MG63 (cell line): ENCODE results near the gene AMFR. TPM values are rescaled to one million over a fixed set of nuclear protein-coding genes. Genes with fewer than 3 reads are reported as not detected.

Experiments
- DNase-seq: peaks from one replicate; pipeline ENCODE4 v3.0.0-alpha.2; 2020
- H3K27me3 ChIP-seq: fragments of 250-450 bp; sonication (Bioruptor Pico); 2 replicates; pipeline ENCODE4 v1.5.1; 2020; ENCODE audit warnings: mild to moderate bottlenecking, moderate library complexity
- H3K36me3 ChIP-seq: fragments of 250-450 bp; sonication (Bioruptor Pico); 2 replicates; pipeline ENCODE4 v1.5.1; 2020; ENCODE audit warnings: mild to moderate bottlenecking, moderate library complexity
- H3K4me3 ChIP-seq: fragments of 250-450 bp; sonication (Bioruptor Pico); 2 replicates; pipeline ENCODE4 v1.5.1; 2020; ENCODE audit warnings: mild to moderate bottlenecking, moderate library complexity
- H3K9me3 ChIP-seq: fragments of 250-450 bp; sonication (Bioruptor Pico); 2 replicates; pipeline ENCODE4 v1.5.1; 2020; ENCODE audit warnings: mild to moderate bottlenecking, moderate library complexity
- total RNA-seq: library from RNA; depleted of rRNA; stranded (reverse); fragments of >200 nt; shearing (Covaris generic); gene quantifications from 2 replicates; pipeline ENCODE4 v1.2.3, GENCODE V29; 2014; ENCODE audit warnings: low replicate concordance

AMFR gene
- total RNA-seq, 1 experiment from 2014 or later = 395 TPM

DNA sequence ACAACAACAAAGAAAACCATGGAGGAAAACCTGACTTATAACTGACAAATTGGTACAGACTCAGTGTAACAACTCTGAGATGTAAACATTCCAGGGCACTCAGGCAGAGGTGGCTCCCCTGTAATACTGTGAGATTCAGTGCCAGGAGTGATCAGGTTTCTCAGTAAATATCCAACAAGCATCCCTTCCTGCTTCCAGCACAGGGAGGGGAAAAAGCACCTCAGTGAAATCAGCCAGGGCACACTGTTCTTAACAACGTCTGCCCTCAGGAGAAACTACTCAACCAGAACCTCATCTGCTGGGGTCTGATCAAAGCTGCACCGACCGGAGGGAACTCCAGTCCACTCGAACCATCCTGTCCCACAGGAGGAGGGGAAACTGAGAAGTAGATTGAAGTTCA lies 52.3 kb downstream of the AMFR start:
- peaks cover 79% of the 10 kb centered on the region for H3K36me3 ChIP-seq
- no peaks in the 10 kb centered on the region for H3K9me3 ChIP-seq
- DNase-seq = no peak
- no peaks in the 10 kb centered on the region for H3K27me3 ChIP-seq
- no peak overlapping the region for H3K4me3 ChIP-seq

DNA sequence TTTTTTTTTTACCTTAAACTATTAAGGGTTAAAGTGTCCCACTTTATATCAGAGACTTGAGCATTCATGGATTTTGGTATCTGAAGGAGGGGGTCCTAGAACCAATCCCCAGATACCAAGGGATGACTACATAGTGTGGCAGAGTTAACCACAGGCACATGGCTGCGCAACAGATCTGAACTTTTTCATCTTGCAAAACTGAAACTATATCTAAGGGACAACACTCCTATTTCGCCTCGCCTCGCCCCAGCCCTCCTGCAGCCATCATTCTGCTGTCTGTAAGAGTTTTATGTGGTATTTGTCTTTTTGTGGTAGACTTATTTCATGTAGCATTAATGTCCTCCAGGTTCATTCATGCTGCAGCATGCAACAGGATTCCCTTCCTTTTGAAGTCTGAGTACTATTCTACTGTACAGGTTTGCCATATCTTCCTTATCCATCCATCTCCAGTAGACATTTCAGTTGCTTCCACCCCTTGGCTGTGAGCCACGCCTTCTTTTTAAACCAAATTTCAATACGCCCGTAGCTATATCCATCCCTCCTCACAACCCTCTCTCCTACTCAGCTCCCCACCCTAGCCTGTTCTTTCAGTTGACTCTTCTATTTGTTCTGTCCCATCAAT lies 53.2 kb downstream of the AMFR start:
- no peaks in the 10 kb centered on the region for H3K9me3 ChIP-seq
- no peaks in the 10 kb centered on the region for H3K27me3 ChIP-seq
- DNase-seq = no peak
- H3K4me3 ChIP-seq = no peak overlapping the region
- peaks cover 81% of the 10 kb centered on the region for H3K36me3 ChIP-seq

GRCh38 chr16:56371660-56371937 lies 53.7 kb downstream of the AMFR start:
- Histone ChIP-seq H3K4me3 (no peak overlapping the region), H3K9me3 (no peaks in the 10 kb centered on the region), H3K27me3 (no peaks in the 10 kb centered on the region), H3K36me3 (peaks cover 86% of the 10 kb centered on the region)
- no peak for DNase-seq

- DNase-seq = peak; percentile 65
- no peak overlapping the region for H3K4me3 ChIP-seq
- H3K9me3 ChIP-seq = no peaks in the 10 kb centered on the region
- H3K27me3 ChIP-seq = no peaks in the 10 kb centered on the region
- H3K36me3 ChIP-seq = peaks cover 84% of the 10 kb centered on the region
Measured at GRCh38 chr16:56370875-56371659, 54.3 kb downstream of the AMFR start.

GRCh38 chr16:56370185-56370874 lies 55.0 kb downstream of the AMFR start:
- H3K27me3 ChIP-seq = no peaks in the 10 kb centered on the region
- H3K36me3 ChIP-seq = peaks cover 83% of the 10 kb centered on the region
- no peaks in the 10 kb centered on the region for H3K9me3 ChIP-seq
- H3K4me3 ChIP-seq = no peak overlapping the region
- no peak for DNase-seq

DNA sequence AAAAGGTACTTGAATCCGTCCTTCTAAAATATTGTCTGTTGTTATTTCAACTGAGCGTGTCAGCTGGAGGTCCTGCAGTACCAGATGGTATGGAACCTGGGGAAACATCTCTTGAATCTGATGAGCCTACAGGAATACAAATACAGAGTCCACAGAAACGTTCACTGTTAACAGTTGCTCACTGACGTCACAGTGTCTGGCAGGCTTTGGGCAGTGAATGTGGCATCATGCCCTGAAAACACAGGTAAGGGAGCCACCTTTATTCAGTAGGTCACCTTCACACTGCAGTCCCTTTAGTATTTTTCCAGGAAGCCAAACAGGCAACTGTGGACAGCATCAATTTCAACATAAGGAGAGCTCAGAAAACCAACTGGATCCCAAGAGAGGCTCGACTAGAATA lies 56.1 kb downstream of the AMFR start:
- H3K36me3 ChIP-seq = peaks cover 85% of the 10 kb centered on the region

DNA sequence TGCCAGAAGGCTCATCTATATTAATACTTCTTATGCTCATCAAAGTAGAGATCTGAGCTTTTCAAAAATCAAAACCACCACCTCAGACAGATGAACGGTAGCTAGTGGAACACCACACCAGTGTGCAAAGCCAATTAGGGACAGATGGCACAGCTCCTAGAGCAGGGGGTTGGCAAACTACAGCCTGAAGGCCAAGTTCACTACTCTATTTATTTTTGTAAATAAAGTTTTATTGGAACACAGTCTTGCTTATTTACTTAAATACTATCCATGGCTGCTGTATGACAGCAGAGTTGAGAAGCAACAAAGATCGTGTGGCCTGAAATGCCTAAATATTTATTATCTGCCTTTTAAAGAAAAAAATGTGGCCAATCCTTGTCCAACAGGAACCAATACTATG lies 56.8 kb downstream of the AMFR start:
- Histone ChIP-seq H3K36me3 (peaks cover 86% of the 10 kb centered on the region), H3K9me3 (no peaks in the 10 kb centered on the region)

More for the DNA sequence above, 56.1 kb downstream of the AMFR start:
- DNase-seq = no peak
- Histone ChIP-seq H3K4me3 (no peak overlapping the region), H3K27me3 (no peaks in the 10 kb centered on the region), H3K9me3 (no peaks in the 10 kb centered on the region)

DNA sequence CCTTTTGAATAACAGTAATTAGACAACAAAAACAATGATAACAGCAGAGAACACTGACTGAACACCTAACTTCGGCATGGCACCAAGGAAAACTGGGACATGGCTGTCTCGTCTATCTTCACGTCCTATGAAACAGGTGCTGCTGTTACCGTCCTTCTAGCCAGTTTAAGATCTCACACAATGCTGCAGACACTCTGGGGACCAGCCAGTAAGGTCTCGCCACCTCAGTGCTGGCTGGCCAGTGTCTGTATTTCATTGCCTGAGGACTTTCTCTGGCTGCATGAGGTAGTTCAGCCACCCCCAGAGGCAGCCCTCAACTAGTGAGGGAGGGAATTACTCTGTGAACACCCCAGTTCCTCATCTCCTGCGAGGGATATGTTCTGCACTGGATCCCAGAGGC lies 57.6 kb downstream of the AMFR start:
- no peaks in the 10 kb centered on the region for H3K27me3 ChIP-seq
- no peak for DNase-seq
- H3K9me3 ChIP-seq = no peaks in the 10 kb centered on the region
- no peak overlapping the region for H3K4me3 ChIP-seq
- peaks cover 88% of the 10 kb centered on the region for H3K36me3 ChIP-seq

More for the DNA sequence above, 56.8 kb downstream of the AMFR start:
- no peak for DNase-seq
- H3K27me3 ChIP-seq = no peaks in the 10 kb centered on the region
- no peak overlapping the region for H3K4me3 ChIP-seq

GRCh38 chr16:56366945-56367344 lies 58.4 kb downstream of the AMFR start:
- DNase-seq = no peak
- Histone ChIP-seq H3K4me3 (no peak overlapping the region), H3K27me3 (no peaks in the 10 kb centered on the region), H3K36me3 (peaks cover 89% of the 10 kb centered on the region), H3K9me3 (no peaks in the 10 kb centered on the region)

DNA sequence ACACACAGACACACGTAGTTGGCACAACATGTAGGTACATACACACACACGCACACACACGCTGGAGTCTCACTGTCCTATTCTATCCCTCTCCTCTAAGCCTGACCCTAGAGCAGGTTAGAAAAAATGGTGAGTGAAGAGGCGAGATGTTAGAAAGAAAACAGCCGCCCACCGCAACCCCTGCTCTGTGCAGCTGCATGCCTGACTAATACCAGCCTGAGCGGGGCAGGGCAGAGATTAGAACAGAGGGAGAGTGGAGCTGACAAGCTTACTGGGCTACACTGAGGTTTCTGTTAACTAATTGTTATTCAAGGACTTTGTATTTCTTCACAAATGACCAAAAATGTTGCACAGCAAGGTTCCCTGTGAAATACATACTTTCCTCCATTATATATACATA lies 59.8 kb downstream of the AMFR start:
- Histone ChIP-seq H3K4me3 (no peak overlapping the region), H3K36me3 (peaks cover 84% of the 10 kb centered on the region), H3K9me3 (no peaks in the 10 kb centered on the region), H3K27me3 (no peaks in the 10 kb centered on the region)
- no peak for DNase-seq

DNA sequence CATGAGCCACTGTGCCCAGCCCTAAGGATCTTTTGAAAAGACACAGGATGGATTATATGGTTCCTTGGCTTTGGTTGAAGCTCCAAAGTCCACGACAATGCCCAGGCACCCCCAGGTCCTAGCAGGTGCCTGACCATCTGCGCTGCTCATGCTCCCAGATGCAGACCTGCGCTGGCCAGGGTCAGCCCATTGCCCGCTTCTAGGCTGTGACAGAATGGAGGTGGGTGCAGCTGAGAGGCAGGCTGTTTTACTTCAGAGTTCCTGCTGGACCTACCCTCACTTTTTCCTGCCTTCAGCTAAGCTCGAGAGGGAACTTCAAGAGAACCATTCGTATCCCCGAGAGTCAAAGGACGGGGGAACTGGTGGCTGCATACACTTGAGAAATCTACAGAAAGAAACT lies 60.5 kb downstream of the AMFR start:
- Histone ChIP-seq H3K9me3 (no peaks in the 10 kb centered on the region), H3K36me3 (peaks cover 85% of the 10 kb centered on the region), H3K27me3 (no peaks in the 10 kb centered on the region), H3K4me3 (no peak overlapping the region)
- no peak for DNase-seq

- DNase-seq = no peak
- Histone ChIP-seq H3K9me3 (no peaks in the 10 kb centered on the region), H3K27me3 (no peaks in the 10 kb centered on the region), H3K36me3 (peaks cover 81% of the 10 kb centered on the region), H3K4me3 (no peak overlapping the region)
Measured at GRCh38 chr16:56363781-56364565, 61.4 kb downstream of the AMFR start.

- no peaks in the 10 kb centered on the region for H3K9me3 ChIP-seq
- no peak overlapping the region for H3K4me3 ChIP-seq
- H3K27me3 ChIP-seq = no peaks in the 10 kb centered on the region
- no peak for DNase-seq
- H3K36me3 ChIP-seq = peaks cover 77% of the 10 kb centered on the region
Measured at GRCh38 chr16:56363181-56363716, 62.1 kb downstream of the AMFR start.

DNA sequence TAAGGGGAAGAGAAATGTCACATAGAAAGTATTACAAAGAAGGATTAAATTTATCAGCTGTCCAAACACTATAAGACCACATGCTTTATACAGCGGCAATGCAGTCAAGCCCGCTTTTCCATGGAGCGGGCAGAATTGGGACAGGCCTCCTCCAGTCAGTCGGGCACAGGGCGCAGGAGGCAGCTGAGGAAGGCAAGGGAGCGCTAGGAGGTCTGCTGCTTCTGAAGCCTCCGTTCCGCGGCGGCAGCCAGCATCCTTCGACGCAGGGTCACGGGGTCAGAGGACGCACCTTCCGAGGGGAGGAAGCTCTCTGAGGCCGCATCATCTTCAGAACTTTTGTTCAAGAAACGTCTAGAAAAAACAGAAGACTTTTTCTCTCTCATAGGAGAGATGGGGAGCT lies 62.6 kb downstream of the AMFR start:
- H3K4me3 ChIP-seq = no peak overlapping the region
- peaks cover 72% of the 10 kb centered on the region for H3K36me3 ChIP-seq
- H3K27me3 ChIP-seq = no peaks in the 10 kb centered on the region
- no peaks in the 10 kb centered on the region for H3K9me3 ChIP-seq
- no peak for DNase-seq

DNA sequence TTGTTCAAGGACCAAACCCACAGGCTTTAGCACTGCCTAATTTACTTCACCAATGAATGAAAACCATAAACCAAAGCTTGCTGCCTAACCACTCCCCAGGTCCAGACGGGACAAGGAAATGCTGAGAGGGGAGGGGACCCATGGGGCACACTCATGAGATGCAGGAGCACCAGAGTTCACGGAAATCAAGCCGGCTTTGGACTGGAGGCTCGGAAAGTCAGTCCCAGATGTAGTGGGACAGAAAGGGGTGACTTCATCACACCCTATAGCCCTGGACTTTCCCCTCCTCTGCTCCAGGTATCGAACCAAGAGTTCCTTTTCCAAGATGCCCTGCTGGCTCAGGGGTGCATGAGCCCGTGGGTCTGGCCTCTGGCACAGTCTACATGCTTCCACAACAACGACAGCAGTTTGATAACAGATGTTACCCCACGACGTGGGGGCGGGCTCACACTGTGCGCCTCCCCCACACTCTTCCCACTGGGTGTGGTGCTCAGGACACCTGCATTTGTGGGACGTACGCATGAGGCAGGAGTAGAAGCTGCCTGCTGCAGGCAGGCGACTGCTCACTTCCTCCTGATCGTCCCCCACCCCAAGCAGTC lies 63.2 kb downstream of the AMFR start:
- no peaks in the 10 kb centered on the region for H3K9me3 ChIP-seq
- no peak for DNase-seq
- H3K4me3 ChIP-seq = no peak overlapping the region
- peaks cover 67% of the 10 kb centered on the region for H3K36me3 ChIP-seq
- no peaks in the 10 kb centered on the region for H3K27me3 ChIP-seq

DNA sequence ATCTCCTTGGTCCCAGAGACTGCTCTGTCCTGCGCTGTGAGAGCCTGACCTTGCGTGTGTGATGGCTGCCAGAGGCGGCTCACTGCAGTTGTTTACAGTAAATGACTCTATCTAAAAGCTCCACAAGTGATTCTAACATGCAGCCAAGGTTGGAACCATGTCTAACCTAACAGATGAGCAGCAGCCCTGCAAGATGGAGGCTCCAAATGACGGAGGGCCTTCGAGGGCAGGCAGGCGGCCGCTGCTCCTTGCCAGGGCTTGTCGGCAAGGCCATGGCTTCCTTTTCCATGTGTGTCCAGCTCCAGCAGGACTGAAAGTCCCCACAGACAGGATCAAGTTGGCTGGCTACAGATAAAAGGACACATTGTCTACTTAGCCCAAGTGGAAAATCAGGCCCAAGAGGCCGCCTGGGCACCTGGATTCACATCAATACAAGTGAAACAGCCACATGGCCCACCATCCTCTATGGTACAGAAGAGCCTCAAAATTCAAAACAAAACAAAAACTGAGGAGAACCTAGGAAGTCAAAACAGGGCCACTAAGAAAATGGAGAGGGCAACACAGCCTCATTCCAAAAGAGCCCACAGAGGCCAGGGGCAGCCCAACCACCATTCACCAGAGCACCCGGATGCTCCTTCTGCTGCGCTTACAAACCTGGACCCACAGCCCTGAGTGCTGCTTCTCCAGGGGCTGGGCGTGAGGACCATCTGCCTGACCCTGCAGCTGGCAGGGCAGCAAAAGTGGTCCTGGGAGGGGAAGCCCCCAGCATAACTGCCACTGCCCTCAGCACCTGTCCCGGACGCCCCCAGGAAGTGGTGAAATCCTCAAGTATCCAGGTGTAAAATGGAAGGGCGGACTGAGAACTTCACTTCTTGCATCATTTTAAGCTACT lies 65.0 kb downstream of the AMFR start:
- peaks cover 55% of the 10 kb centered on the region for H3K36me3 ChIP-seq
- H3K9me3 ChIP-seq = no peaks in the 10 kb centered on the region
- no peak for DNase-seq
- no peak overlapping the region for H3K4me3 ChIP-seq
- H3K27me3 ChIP-seq = no peaks in the 10 kb centered on the region
